Naive B cell (primary cell): ENCODE measurements around the gene RCC2. TPM values are rescaled to one million over a fixed set of nuclear protein-coding genes. Genes with fewer than 3 reads are reported as not detected.
"Not testable (repeated sequence)": the region's sequence is repeated elsewhere in the genome, so short reads cannot be mapped to it uniquely, and the experiment has no call there.

Source experiments
- ATAC-seq, 2 donors: fragments of 150-1000 bp; cut with Tn5 transposase; 2 replicates each; pipeline ENCODE4 v1.10.0; 2021; ENCODE audit warnings: low read depth in 2 of 2, mild to moderate bottlenecking in 2 of 2, moderate library complexity in 2 of 2
- DNase-seq: peaks from one replicate; pipeline ENCODE4 v3.0.0; 2022
- H3K27ac Mint-ChIP-seq, 6 donors: one replicate each; pipeline ENCODE4 v1.8.0; 2020 to 2022; ENCODE audit warnings: mild to moderate bottlenecking in 6 of 6, mixed read lengths in 6 of 6, moderate library complexity in 5 of 6, inconsistent platforms in 2 of 6
- H3K27me3 Mint-ChIP-seq, 3 donors: one replicate each; pipeline ENCODE4 v1.8.0; 2021 to 2022; ENCODE audit warnings: mixed read lengths in 3 of 3, mild to moderate bottlenecking in 1 of 3
- H3K36me3 Mint-ChIP-seq, 2 donors: one replicate each; pipeline ENCODE4 v1.8.0; 2020 to 2022; ENCODE audit warnings: mixed read lengths in 2 of 2, inconsistent platforms in 1 of 2, mild to moderate bottlenecking in 1 of 2
- H3K4me1 Mint-ChIP-seq, 3 donors: one replicate each; pipeline ENCODE4 v1.8.0; 2020 to 2022; ENCODE audit warnings: mixed read lengths in 3 of 3, inconsistent platforms in 1 of 3, mild to moderate bottlenecking in 1 of 3, moderate library complexity in 1 of 3
- H3K4me3 Mint-ChIP-seq, 8 donors: one replicate each; pipeline ENCODE4 v1.8.0; 2020 to 2022; ENCODE audit warnings: mild to moderate bottlenecking in 8 of 8, mixed read lengths in 8 of 8, moderate library complexity in 8 of 8, inconsistent platforms in 2 of 8
- H3K9me3 Mint-ChIP-seq, 7 donors: one replicate each; pipeline ENCODE4 v1.8.0; 2020 to 2022; ENCODE audit warnings: mixed read lengths in 7 of 7, mild to moderate bottlenecking in 5 of 7, inconsistent platforms in 2 of 7, moderate library complexity in 1 of 7
- polyA plus RNA-seq, 6 donors: library from polyadenylated mRNA; unstranded; fragments of 300-500 nt; fragmentation: Illumina TruSeq; gene quantifications; one replicate each; pipeline ENCODE4 v1.2.3, GENCODE V29; 2021; ENCODE audit warnings: low read depth in 6 of 6

The RCC2 gene
- polyA plus RNA-seq, 6 donors from 2014 or later, result 15.3 to 43.0 (median 24.2) TPM

GRCh38 chr1:17425806-17426600, 13.5 kb downstream of the RCC2 start:
- no peaks in the 10 kb centered on the region for H3K9me3 Mint-ChIP-seq

DNA sequence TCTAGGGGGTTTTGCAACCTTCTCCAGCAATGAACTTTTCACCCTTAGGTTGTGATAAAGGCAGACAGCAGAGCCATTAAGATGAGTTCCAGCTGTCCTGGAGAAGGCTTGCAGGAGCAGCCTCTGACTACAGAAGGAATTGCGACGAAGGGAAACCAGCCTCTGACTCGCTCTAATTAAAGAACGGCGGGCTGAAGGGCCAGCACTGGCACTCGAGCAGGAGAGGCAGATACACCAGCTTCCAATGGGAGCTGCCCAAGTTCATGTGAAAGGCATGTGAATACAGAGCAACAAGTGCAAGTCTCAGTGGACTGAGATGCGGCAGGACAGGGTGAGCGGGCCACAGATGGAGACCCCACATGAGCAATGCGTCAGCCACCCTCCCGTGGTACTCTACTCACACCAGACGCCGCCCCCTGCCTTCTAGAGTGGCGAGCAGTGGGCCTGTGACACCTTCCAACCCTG, 15.7 kb downstream of the RCC2 start:
- no peaks in the 10 kb centered on the region for H3K9me3 Mint-ChIP-seq
- H3K27ac Mint-ChIP-seq, result peak overlapping the region in 1 of 6 donors; percentile 86
- DNase-seq (no peak), ATAC-seq (no peak)
- H3K4me3 Mint-ChIP-seq, result no peak overlapping the region
- H3K27me3 Mint-ChIP-seq, result no peaks in the 10 kb centered on the region
- peaks cover 7 to 42% (median 18%) of the 10 kb centered on the region in 3 donors for H3K4me1 Mint-ChIP-seq
- H3K36me3 Mint-ChIP-seq, result peaks cover 8 to 18% of the 10 kb centered on the region in 2 donors

More at GRCh38 chr1:17425806-17426600, 13.5 kb downstream of the RCC2 start:
- DNase-seq, result no peak
- Mint-ChIP-seq H3K27me3 (no peaks in the 10 kb centered on the region), H3K27ac (peak overlapping the region in 3 of 6 donors; percentile 56 to 85 (median 68)), H3K36me3 (peaks cover 8 to 18% of the 10 kb centered on the region in 2 donors), H3K4me3 (no peak overlapping the region), H3K4me1 (peaks cover 19 to 43% (median 19%) of the 10 kb centered on the region in 3 donors)
- no peak for ATAC-seq

GRCh38 chr1:17422461-17422860, 17.0 kb downstream of the RCC2 start:
- no peaks in the 10 kb centered on the region for H3K9me3 Mint-ChIP-seq
- H3K4me3 Mint-ChIP-seq, result no peak overlapping the region
- H3K4me1 Mint-ChIP-seq, result peaks cover 7 to 37% (median 18%) of the 10 kb centered on the region in 3 donors
- H3K27ac Mint-ChIP-seq, result peak overlapping the region in 4 of 6 donors; percentile 18 to 82 (median 32)
- no peaks in the 10 kb centered on the region for H3K27me3 Mint-ChIP-seq
- ATAC-seq (no peak), DNase-seq (no peak)
- peaks cover 8 to 18% of the 10 kb centered on the region in 2 donors for H3K36me3 Mint-ChIP-seq

DNA sequence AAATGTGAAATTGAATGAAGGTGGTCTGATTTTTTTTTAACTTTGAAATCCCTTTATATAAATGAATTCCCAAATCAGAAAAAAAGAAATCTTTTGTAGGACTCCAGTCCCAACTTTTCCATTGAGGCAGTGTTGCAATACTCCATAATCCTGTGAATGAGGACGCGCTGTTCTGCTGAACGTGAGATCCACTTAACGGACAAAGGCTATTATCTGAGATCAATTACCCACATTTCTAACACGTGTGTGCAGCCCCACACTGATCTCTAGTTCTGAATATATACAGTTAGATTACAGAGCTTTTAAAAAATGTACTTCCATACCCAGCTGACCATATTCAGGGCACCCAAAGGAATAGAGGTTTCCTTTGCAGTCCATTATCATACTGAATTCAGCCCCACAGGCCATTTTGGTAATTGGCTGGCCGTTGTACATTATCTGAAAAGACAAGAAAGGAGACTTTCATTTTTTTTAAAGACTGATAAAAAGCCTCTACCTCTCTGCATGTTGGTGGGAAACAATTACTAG, 19.0 kb downstream of the RCC2 start:
- ATAC-seq (no peak), DNase-seq (no peak)
- peaks cover 8 to 19% of the 10 kb centered on the region in 2 donors for H3K36me3 Mint-ChIP-seq
- H3K4me3 Mint-ChIP-seq, result no peak overlapping the region
- H3K9me3 Mint-ChIP-seq, result no peaks in the 10 kb centered on the region
- peaks cover 5 to 30% (median 13%) of the 10 kb centered on the region in 3 donors for H3K4me1 Mint-ChIP-seq
- no peak overlapping the region for H3K27ac Mint-ChIP-seq
- no peaks in the 10 kb centered on the region for H3K27me3 Mint-ChIP-seq

GRCh38 chr1:17419626-17420328, 19.7 kb downstream of the RCC2 start:
- DNase-seq (peak; percentile 66), ATAC-seq (peak; percentile 78 to 90)
- Mint-ChIP-seq H3K27ac (peak overlapping the region in 3 of 6 donors; percentile 56 to 84 (median 70)), H3K4me1 (peaks cover 5 to 28% (median 8%) of the 10 kb centered on the region in 3 donors), H3K36me3 (peaks cover 1 to 13% of the 10 kb centered on the region in 2 donors), H3K27me3 (no peaks in the 10 kb centered on the region), H3K4me3 (no peak overlapping the region), H3K9me3 (no peaks in the 10 kb centered on the region)

DNA sequence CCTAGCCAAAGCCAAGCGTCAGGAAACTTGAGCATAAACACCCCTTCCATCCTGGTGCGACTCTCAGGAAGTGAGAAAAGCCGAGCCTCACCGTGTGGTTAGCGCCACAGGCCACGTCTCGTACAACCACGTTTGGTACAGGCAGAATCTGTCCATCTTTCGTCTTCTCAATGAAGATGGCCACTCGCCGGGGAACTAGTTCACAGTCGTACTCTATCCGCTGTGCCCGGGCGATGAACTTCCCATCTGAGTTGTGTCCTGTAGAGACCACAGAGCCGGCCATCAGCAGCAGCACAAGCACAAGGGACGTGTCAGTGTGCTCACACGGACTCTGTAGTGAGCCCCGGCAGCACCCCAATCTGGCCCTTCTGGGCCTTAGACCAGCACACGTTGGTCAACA, 23.1 kb downstream of the RCC2 start:
- Mint-ChIP-seq H3K4me1 (peaks cover 2 to 5% (median 3%) of the 10 kb centered on the region in 3 donors), H3K4me3 (no peak overlapping the region), H3K9me3 (no peaks in the 10 kb centered on the region), H3K27ac (peak overlapping the region in 2 of 6 donors; percentile 18 to 47), H3K36me3 (peaks cover 10 to 13% of the 10 kb centered on the region in 2 donors), H3K27me3 (no peaks in the 10 kb centered on the region)
- DNase-seq, result no peak
- no peak for ATAC-seq

- Mint-ChIP-seq H3K27me3 (no peaks in the 10 kb centered on the region), H3K36me3 (peaks cover 13 to 18% of the 10 kb centered on the region in 2 donors), H3K4me3 (no peak overlapping the region), H3K4me1 (peaks cover 0 to 2% (median 0%) of the 10 kb centered on the region in 3 donors), H3K27ac (no peak overlapping the region), H3K9me3 (no peaks in the 10 kb centered on the region)
- DNase-seq (no peak), ATAC-seq (no peak)
Measured at GRCh38 chr1:17414022-17414421, 25.5 kb downstream of the RCC2 start.

DNA sequence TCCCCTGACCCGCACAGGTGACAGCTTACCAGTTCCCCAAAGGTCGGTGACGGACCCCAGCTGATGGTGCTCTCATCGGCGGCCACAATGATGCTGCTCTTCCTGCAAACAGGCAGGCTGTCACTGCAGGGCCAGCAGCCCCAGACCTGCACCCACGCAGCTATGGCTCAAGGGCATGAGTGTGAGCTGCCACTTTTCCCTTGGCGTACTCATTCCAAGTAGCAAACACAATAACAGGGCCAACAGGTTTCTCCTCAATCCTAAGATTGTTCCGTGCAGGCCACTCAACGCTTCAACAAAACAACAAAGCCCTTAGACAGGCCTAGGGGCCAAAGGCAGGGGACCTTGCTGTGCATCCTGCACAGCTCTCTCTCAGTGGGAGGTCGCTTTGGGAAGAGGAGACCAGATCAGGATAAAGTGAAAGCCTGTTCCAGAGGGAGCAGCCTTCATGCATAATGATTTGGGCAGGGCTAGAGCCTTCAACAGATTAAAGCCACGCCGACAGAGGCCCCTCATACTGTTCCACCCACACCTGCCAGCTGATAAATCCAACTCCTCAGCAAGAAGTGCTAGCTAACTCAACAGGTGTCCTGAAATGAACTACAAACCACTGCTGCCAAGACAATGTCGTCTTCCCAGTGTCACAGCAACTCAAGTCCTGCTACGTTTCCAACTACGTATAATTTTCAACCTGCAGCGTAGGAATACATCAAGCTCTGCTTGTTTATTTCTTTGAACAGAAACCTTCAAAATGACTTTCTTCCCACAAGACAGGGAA, 27.2 kb downstream of the RCC2 start:
- Mint-ChIP-seq H3K36me3 (peaks cover 20 to 28% of the 10 kb centered on the region in 2 donors), H3K4me1 (peaks cover 0 to 1% (median 0%) of the 10 kb centered on the region in 3 donors), H3K27ac (peak overlapping the region in 1 of 6 donors; percentile 66), H3K27me3 (no peaks in the 10 kb centered on the region), H3K9me3 (no peaks in the 10 kb centered on the region), H3K4me3 (no peak overlapping the region)
- ATAC-seq (no peak), DNase-seq (no peak)

DNA sequence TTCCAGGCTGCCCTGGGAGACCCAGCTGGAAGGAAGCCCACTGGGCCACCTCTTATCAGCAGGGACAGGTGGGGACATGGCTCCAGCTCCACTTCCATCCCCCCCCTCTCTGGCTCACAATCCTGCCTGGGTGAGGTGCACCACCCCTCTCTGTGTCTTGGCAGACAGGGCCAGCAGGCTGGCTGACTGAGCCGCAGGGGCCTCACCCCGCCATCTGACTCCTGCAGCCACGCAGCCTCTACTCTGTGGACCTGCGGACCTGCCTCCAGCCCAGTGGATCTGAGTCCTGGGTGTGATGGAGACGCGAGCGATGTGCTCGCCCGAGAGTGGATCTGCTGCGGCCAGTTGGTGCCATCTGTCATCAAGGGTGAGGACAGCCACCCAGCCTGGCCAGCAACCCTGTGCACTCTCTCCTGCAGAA, 30.1 kb downstream of the RCC2 start:
- no peak for DNase-seq
- Mint-ChIP-seq H3K4me1 (no peaks in the 10 kb centered on the region), H3K27me3 (no peaks in the 10 kb centered on the region), H3K9me3 (no peaks in the 10 kb centered on the region), H3K36me3 (peaks cover 22 to 32% of the 10 kb centered on the region in 2 donors), H3K27ac (peak overlapping the region in 1 of 6 donors; percentile 34), H3K4me3 (no peak overlapping the region)
- no peak for ATAC-seq

DNA sequence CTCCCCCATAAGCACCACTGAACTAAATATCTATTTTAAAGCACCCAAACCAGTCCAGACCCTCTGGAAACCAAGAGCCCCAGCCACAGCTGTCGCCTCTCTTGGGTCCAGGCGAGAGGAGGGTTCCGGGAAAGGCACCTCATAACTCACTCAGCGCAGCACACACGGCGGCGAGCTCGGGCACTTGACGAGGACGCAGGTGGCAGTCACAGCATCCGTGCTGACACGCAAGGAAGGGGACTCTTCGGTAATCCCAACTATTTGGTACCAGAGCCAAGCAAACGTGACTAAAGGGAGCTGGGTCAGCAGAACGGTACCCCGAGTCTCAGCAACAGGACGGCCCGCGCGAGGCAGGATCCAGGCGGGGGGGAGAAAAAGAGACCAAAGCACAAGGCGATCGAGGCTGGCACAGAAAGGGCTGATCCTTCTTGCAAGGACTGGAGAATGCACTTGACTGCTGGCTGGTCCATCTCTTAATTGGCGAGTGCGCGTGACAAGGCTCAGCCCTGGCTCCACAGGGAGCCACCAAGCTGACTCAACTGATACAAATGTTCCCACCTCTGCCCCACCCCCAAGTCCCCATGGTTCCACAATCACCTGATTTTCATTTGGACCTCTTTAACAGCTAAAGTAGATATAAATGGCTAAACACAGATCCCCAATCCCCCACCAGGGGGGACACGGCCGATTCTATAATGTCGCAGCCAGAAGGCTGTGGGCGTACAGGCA, 31.5 kb downstream of the RCC2 start:
- not testable (repeated sequence) for DNase-seq, ATAC-seq, H3K4me1 Mint-ChIP-seq, H3K27me3 Mint-ChIP-seq, H3K9me3 Mint-ChIP-seq, H3K4me3 Mint-ChIP-seq
- peak overlapping the region in 1 of 6 donors; percentile 65 for H3K27ac Mint-ChIP-seq
- H3K36me3 Mint-ChIP-seq, result peaks cover 19 to 26% of the 10 kb centered on the region in 2 donors

GRCh38 chr1:17406760-17407475, 32.6 kb downstream of the RCC2 start:
- H3K27me3 Mint-ChIP-seq, H3K4me1 Mint-ChIP-seq, ATAC-seq, H3K9me3 Mint-ChIP-seq, H3K4me3 Mint-ChIP-seq, DNase-seq: not testable (repeated sequence)
- Mint-ChIP-seq H3K36me3 (peaks cover 14 to 22% of the 10 kb centered on the region in 2 donors), H3K27ac (peak overlapping the region in 2 of 6 donors; percentile 56 to 92)
